Trophoblast cell (in vitro differentiated cells and primary cell): ENCODE measurements around the gene SERPINA7.

ENCODE experiments used
- DNase-seq, 2 donors: peaks; one replicate each; pipeline ENCODE4 v3.0.0-alpha.2; 2016
- H2AFZ ChIP-seq: 2 replicates; pipeline ENCODE4 v1.6.1; 2013; ENCODE audit warnings: low read length, moderate library complexity, mild to moderate bottlenecking; ENCODE audit not compliant: insufficient read depth, poor library complexity
- H2AK5ac ChIP-seq: 2 replicates; pipeline ENCODE4 v1.6.1; 2013; ENCODE audit warnings: mild to moderate bottlenecking, low read length
- H2BK120ac ChIP-seq: 2 replicates; pipeline ENCODE4 v1.6.1; 2013; ENCODE audit warnings: low read length, mild to moderate bottlenecking, moderate library complexity; ENCODE audit not compliant: insufficient read depth, poor library complexity
- H2BK12ac ChIP-seq: 2 replicates; pipeline ENCODE4 v1.6.1; 2013; ENCODE audit warnings: mild to moderate bottlenecking, low read length, moderate library complexity
- H2BK5ac ChIP-seq: 2 replicates; pipeline ENCODE4 v1.6.1; 2013; ENCODE audit warnings: low read length, low read depth, moderate library complexity, mild to moderate bottlenecking; ENCODE audit not compliant: poor library complexity
- H3K14ac ChIP-seq: 2 replicates; pipeline ENCODE4 v1.6.1; 2013; ENCODE audit warnings: mild to moderate bottlenecking, low read length
- H3K18ac ChIP-seq: 2 replicates; pipeline ENCODE4 v1.6.1; 2013; ENCODE audit warnings: mild to moderate bottlenecking, low read length
- H3K23ac ChIP-seq: 2 replicates; pipeline ENCODE4 v1.6.1; 2013; ENCODE audit warnings: low read length
- H3K27ac ChIP-seq: 2 replicates; pipeline ENCODE4 v1.5.1; 2013; ENCODE audit warnings: low read depth, mild to moderate bottlenecking, inconsistent platforms, low read length, moderate library complexity
- H3K27me3 ChIP-seq: 2 replicates; pipeline ENCODE4 v1.6.1; 2013; ENCODE audit warnings: inconsistent platforms, mild to moderate bottlenecking, low read length, moderate library complexity; ENCODE audit not compliant: insufficient read depth
- H3K36me3 ChIP-seq, 2 experiments: 1 replicate in 1 of 2; 2 replicates in 1 of 2; pipeline ENCODE4 v1.6.1; 2013; ENCODE audit warnings: low read length in 2 of 2, mild to moderate bottlenecking in 2 of 2, moderate library complexity in 1 of 2; ENCODE audit not compliant: insufficient read depth in 2 of 2, control insufficient read depth in 1 of 2
- H3K4ac ChIP-seq: 2 replicates; pipeline ENCODE4 v1.6.1; 2013; ENCODE audit warnings: low read depth, mild to moderate bottlenecking, low read length, moderate library complexity
- H3K4me1 ChIP-seq, 2 experiments: 1 replicate in 1 of 2; 2 replicates in 1 of 2; pipeline ENCODE4 v1.6.1; 2013; ENCODE audit warnings: low read length in 2 of 2, mild to moderate bottlenecking in 2 of 2, moderate library complexity in 1 of 2; ENCODE audit not compliant: insufficient read depth in 2 of 2, control insufficient read depth in 1 of 2
- H3K4me2 ChIP-seq: 2 replicates; pipeline ENCODE4 v1.6.1; 2013; ENCODE audit warnings: inconsistent platforms, mild to moderate bottlenecking, low read length, moderate library complexity
- H3K4me3 ChIP-seq: 2 replicates; pipeline ENCODE4 v1.5.1; 2013; ENCODE audit warnings: mild to moderate bottlenecking, low read depth, low read length, inconsistent platforms
- H3K79me1 ChIP-seq: one replicate; pipeline ENCODE4 v1.6.1; 2013; ENCODE audit warnings: low read length
- H3K79me2 ChIP-seq: 2 replicates; pipeline ENCODE4 v1.6.1; 2013; ENCODE audit warnings: low read length, mild to moderate bottlenecking; ENCODE audit not compliant: control insufficient read depth, insufficient read depth, poor library complexity
- H3K9ac ChIP-seq: 2 replicates; pipeline ENCODE4 v1.6.1; 2013; ENCODE audit warnings: mild to moderate bottlenecking, low read length
- H3K9me3 ChIP-seq: 2 replicates; pipeline ENCODE4 v1.6.1; 2013; ENCODE audit warnings: low read depth, mild to moderate bottlenecking, control low read depth, inconsistent platforms, low read length; ENCODE audit not compliant: insufficient read depth
- H4K12ac ChIP-seq: 2 replicates; pipeline ENCODE4 v1.6.1; 2013; ENCODE audit warnings: low read depth, mild to moderate bottlenecking, low read length, moderate library complexity
- H4K8ac ChIP-seq: 2 replicates; pipeline ENCODE4 v1.6.1; 2013; ENCODE audit warnings: low read depth, mild to moderate bottlenecking, low read length, moderate library complexity
- H4K91ac ChIP-seq: one replicate; pipeline ENCODE4 v1.6.1; 2013; ENCODE audit warnings: low read depth, mild to moderate bottlenecking, low read length, moderate library complexity
- WGBS: extraction: QIAGEN DNeasy Blood & Tissue Kit; methylation state at CpG from one replicate; pipeline ENCODE4 v1.1.7; 2013; ENCODE audit warnings: missing lambda C conversion rate; ENCODE audit not compliant: insufficient read length, insufficient coverage; ENCODE audit errors: extremely low coverage; 5-methylcytosine and 5-hydroxymethylcytosine counted together

SERPINA7 gene

GRCh38 chrX:106040861-106041260 lies 2.3 kb upstream of the SERPINA7 start:
- H3K79me1 ChIP-seq: no peaks in the 10 kb centered on the region
- no peak overlapping the region for H2AK5ac ChIP-seq
- no CpG with 5 or more reads among the region's 4 CpGs for WGBS
- no peak overlapping the region for H3K9ac ChIP-seq
- H3K27ac ChIP-seq: no peak overlapping the region
- no peak overlapping the region for H3K4ac ChIP-seq
- H3K14ac ChIP-seq: no peak overlapping the region
- no peak overlapping the region for H3K18ac ChIP-seq
- H3K23ac ChIP-seq: no peak overlapping the region
- H3K4me1 ChIP-seq: no peaks in the 10 kb centered on the region
- no peak for DNase-seq
- no peak overlapping the region for H2BK12ac ChIP-seq
- no peak overlapping the region for H2BK120ac ChIP-seq
- no peaks in the 10 kb centered on the region for H3K9me3 ChIP-seq
- H3K27me3 ChIP-seq: no peaks in the 10 kb centered on the region
- H4K91ac ChIP-seq: no peak overlapping the region
- H3K4me3 ChIP-seq: no peak overlapping the region
- no peak overlapping the region for H3K4me2 ChIP-seq
- H3K79me2 ChIP-seq: no peaks in the 10 kb centered on the region
- H4K8ac ChIP-seq: no peak overlapping the region
- H2AFZ ChIP-seq: no peak overlapping the region
- no peak overlapping the region for H4K12ac ChIP-seq
- no peaks in the 10 kb centered on the region for H3K36me3 ChIP-seq
- H2BK5ac ChIP-seq: no peak overlapping the region

- H4K8ac ChIP-seq: no peak overlapping the region
- H4K91ac ChIP-seq: no peak overlapping the region
- no peak overlapping the region for H3K14ac ChIP-seq
- H3K79me1 ChIP-seq: no peaks in the 10 kb centered on the region
- H3K18ac ChIP-seq: no peak overlapping the region
- H3K23ac ChIP-seq: no peak overlapping the region
- H2AFZ ChIP-seq: no peak overlapping the region
- no peaks in the 10 kb centered on the region for H3K4me1 ChIP-seq
- H3K27me3 ChIP-seq: no peaks in the 10 kb centered on the region
- WGBS: no CpG with 5 or more reads among the region's 2 CpGs
- peak in 1 of 2 donors; percentile 45 for DNase-seq
- H2BK120ac ChIP-seq: no peak overlapping the region
- H2BK5ac ChIP-seq: no peak overlapping the region
- no peak overlapping the region for H4K12ac ChIP-seq
- H3K27ac ChIP-seq: no peak overlapping the region
- H2BK12ac ChIP-seq: no peak overlapping the region
- no peaks in the 10 kb centered on the region for H3K9me3 ChIP-seq
- H3K79me2 ChIP-seq: no peaks in the 10 kb centered on the region
- no peak overlapping the region for H2AK5ac ChIP-seq
- no peaks in the 10 kb centered on the region for H3K36me3 ChIP-seq
- no peak overlapping the region for H3K4me2 ChIP-seq
- H3K4ac ChIP-seq: no peak overlapping the region
- H3K9ac ChIP-seq: no peak overlapping the region
- no peak overlapping the region for H3K4me3 ChIP-seq
Measured at GRCh38 chrX:106039920-106040319, 1.4 kb upstream of the SERPINA7 start.

DNA sequence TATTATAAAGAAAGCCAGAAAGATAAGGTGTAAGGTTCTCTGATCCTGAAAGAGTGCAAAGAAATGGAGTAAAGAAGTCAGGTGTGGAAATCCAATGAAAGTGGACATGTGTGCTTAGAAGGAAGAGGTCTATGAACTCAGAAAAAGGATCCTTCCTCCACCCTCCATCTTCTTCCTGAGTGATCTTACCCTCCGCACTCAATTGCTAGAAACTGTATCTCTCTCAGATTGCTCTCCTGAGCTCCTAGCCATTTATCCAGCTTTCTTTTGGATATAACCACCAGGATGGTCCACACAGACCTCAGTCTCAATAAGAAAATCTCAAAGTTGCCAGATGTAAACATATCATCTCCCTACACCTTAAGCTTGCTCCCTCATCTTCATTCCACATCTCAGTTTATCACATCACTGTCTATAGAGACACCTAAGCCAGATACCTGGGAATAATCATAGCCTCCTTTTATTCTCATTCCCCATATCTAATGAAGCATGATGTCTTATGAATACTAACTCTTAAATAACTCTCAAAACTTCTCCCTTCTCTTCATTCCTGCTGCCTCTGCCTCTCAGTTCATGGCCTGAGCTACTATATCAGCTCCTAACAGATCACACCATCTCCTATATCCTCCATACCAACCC lies 573 bp downstream of the SERPINA7 start:
- H2BK120ac ChIP-seq: no peak overlapping the region

GRCh38 chrX:106036716-106037115 lies 1.8 kb downstream of the SERPINA7 start:
- Histone ChIP-seq H2BK120ac (no peak overlapping the region), H2BK5ac (no peak overlapping the region), H4K8ac (no peak overlapping the region), H2AFZ (no peak overlapping the region), H4K91ac (no peak overlapping the region), H3K18ac (no peak overlapping the region), H3K4ac (no peak overlapping the region), H2BK12ac (no peak overlapping the region), H2AK5ac (no peak overlapping the region), H3K27ac (no peak overlapping the region), H3K27me3 (no peaks in the 10 kb centered on the region), H3K36me3 (no peaks in the 10 kb centered on the region), H3K79me2 (no peaks in the 10 kb centered on the region), H3K4me1 (no peaks in the 10 kb centered on the region), H3K23ac (no peak overlapping the region), H3K14ac (no peak overlapping the region), H3K9me3 (no peaks in the 10 kb centered on the region), H3K4me2 (no peak overlapping the region), H3K79me1 (no peaks in the 10 kb centered on the region), H4K12ac (no peak overlapping the region), H3K9ac (no peak overlapping the region), H3K4me3 (no peak overlapping the region)
- no peak for DNase-seq
- no CpG with 5 or more reads among the region's 1 CpG for WGBS

More for the DNA sequence above, 573 bp downstream of the SERPINA7 start:
- Histone ChIP-seq H3K14ac (no peak overlapping the region), H4K8ac (no peak overlapping the region), H3K9me3 (no peaks in the 10 kb centered on the region), H2AFZ (no peak overlapping the region), H2BK5ac (no peak overlapping the region), H4K91ac (no peak overlapping the region), H3K4me1 (no peaks in the 10 kb centered on the region), H3K4ac (no peak overlapping the region), H3K9ac (no peak overlapping the region), H3K27ac (no peak overlapping the region), H3K79me1 (no peaks in the 10 kb centered on the region), H3K18ac (no peak overlapping the region), H3K79me2 (no peaks in the 10 kb centered on the region), H3K4me2 (no peak overlapping the region), H3K36me3 (no peaks in the 10 kb centered on the region), H4K12ac (no peak overlapping the region), H2BK12ac (no peak overlapping the region), H3K4me3 (no peak overlapping the region), H3K27me3 (no peaks in the 10 kb centered on the region), H2AK5ac (no peak overlapping the region), H3K23ac (no peak overlapping the region)
- DNase-seq: no peak
- WGBS: no CpG with 5 or more reads among the region's 1 CpG
